Measurements from ENCODE around the gene LDHAL6A. TPM values are rescaled to one million over a fixed set of nuclear protein-coding genes. Genes with fewer than 3 reads are reported as not detected.
"Not testable (repeated sequence)": the region's sequence is repeated elsewhere in the genome, so short reads cannot be mapped to it uniquely, and the experiment has no call there.

The LDHAL6A gene
- 1 to 10 TPM in 2 of 3 donors, under 1 TPM in 1; 1.00 to 1.3 (median 1.0) TPM for polyA plus RNA-seq (ENCODE audit: insufficient read length in 3 of 3)
- long read RNA-seq, donor 1: 0 reads
- long read RNA-seq, donor 2: 0 reads
- long read RNA-seq, donor 3, partial matches to known transcripts: 112 of 211 reads
- long read RNA-seq, donor 3, other reads (novel, unspliced or antisense): 99 of 211 reads
- long read RNA-seq, donor 4, partial matches to known transcripts: 117 of 117 reads
- long read RNA-seq, donor 4, other reads (novel, unspliced or antisense): 0 of 117 reads
- long read RNA-seq, donor 5: 0 reads
- long read RNA-seq, donor 6: 0 reads
- long read RNA-seq, donor 7: 0 reads
- long read RNA-seq, donor 8, partial matches to known transcripts: 109 of 109 reads
- long read RNA-seq, donor 8, other reads (novel, unspliced or antisense): 0 of 109 reads
- long read RNA-seq, donor 9: 0 reads
- long read RNA-seq, donor 10: 0 reads
- long read RNA-seq, donor 11: 0 reads
- long read RNA-seq, donor 12, partial matches to known transcripts: 80 of 125 reads
- long read RNA-seq, donor 12, other reads (novel, unspliced or antisense): 45 of 125 reads
- long read RNA-seq, donor 13: 0 reads
- long read RNA-seq, donor 14: 0 reads
- long read RNA-seq, donor 15: 0 reads
- long read RNA-seq, donor 16: 0 reads

DNA sequence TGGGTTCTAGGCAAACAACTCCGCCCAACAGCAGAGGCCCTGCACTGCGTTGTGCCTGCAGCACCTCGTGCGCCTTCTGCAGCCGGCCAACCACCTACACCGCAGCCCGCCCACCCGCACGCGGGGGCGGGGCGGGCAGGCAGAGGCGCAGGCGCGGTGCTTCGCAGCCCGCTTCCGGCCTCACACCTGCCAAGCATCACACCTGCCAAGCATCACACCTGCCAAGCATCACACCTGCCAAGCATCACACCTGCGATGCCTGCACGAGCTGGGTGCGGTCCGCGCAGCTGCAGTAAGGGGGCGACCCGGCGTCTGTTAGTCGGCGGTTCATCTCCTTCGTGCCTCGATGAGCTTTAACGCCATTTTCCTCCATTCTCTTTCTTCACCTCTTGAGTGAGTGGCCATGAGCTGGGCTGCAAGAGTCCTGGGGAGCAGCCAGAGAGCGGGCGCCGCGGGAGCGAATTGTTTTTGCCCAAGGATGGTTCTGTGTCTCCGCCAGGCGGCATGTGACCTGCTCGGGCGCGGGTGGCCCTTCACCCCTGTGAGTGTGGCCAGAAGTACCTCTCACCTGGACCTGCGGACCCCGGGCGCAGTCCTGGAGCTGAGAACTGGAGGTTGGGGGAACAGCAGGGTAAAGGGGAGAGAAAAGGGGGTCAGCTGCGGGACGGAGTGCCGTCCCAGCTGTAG lies at the start of gene LDHAL6A:
TSS of gene LDHAL6A (plus strand) at position 171 of the 687 bp plus-strand sequence. CDS start 825 bp downstream, outside the sequence.
- peak in 1 of 11 donors; percentile 1 for DNase-seq (ENCODE audit: extremely low read depth in 1 of 11, low read depth in 9 of 11, low spot score in 4 of 11)

- not testable (repeated sequence) for DNase-seq (ENCODE audit: extremely low read depth in 1 of 11, low read depth in 9 of 11, low spot score in 4 of 11)
Measured at GRCh38 chr11:18407400-18407799, 48.3 kb upstream of the LDHAL6A start.

DNA sequence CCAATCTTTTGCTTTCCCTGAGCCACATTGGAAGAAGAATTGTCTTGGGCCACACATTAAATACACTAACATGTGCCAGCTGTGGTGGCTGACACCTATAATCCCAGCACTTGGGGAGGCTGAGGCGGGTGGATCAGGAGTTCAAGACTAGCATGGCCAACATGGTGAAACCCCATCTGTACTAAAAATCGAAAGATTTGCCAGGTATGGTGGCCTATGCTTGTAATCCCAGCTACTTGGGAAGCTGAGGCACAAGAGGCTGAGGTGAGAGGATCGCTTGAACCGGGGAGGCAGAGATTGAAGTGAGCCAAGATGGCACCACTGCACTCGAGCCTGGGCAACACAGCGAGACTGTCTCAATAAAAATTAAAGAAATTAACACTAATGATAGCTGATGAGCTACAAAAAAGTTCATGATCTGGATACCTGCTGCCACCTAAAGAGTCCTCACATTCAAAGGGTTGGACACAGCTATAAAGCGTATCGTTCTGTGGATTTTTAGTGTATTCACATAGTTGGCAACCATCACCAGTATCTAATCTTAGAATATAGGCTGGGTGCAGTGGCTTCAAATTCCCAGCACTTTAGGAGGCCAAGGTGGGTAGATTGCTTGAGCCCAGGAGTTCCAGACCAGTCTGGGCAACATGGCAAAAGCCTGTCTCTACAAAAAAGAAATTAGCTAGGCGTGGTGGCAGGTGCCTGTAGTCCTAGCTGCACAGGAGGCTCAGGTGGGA lies 46.9 kb upstream of the LDHAL6A start:
- no peak for DNase-seq (ENCODE audit: extremely low read depth in 1 of 11, low read depth in 9 of 11, low spot score in 4 of 11)

DNA sequence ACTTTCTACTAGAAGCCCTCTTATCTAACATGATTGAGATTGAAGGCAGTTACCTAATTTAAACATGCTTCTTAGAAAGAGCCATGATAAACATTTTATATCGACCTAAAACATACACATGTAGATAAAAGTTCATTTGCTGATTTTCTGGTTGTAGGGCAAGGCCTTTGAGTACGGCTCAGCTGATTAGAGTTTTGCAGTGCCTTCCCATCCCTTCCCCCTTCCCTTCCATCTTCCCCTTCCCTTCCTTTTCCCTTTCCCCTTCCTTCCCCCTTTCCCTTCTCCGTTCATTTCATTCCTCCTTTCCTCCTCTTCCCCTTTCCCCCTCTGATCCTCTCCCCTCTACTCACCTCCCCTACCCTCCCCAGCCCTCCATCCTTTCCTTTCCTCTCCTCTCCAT lies 39.2 kb upstream of the LDHAL6A start:
- no peak for DNase-seq (ENCODE audit: extremely low read depth in 1 of 11, low read depth in 9 of 11, low spot score in 4 of 11)

- no peak for DNase-seq (ENCODE audit: extremely low read depth in 1 of 11, low read depth in 9 of 11, low spot score in 4 of 11)
Measured at GRCh38 chr11:18419040-18419439, 36.6 kb upstream of the LDHAL6A start.

DNA sequence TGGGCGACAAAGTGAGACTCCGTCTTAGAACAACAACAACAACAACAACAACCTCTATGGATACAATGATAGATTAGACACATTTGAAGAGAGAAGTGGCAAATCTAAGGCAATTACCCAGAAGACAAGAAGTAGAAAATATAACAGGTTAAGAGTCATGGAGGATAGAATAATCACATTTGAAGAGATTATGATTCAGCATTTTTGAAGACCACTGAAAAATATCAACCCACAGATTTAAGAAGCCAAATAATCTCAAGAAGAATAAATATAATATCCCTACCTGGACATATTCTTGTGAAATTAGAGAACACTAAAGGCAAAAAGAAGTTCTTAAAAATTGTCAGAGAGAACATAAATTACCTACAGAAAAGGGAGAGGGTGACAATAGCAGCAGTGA lies 35.6 kb upstream of the LDHAL6A start:
- DNase-seq (ENCODE audit: extremely low read depth in 1 of 11, low read depth in 9 of 11, low spot score in 4 of 11): no peak

- no peak for DNase-seq (ENCODE audit: extremely low read depth in 1 of 11, low read depth in 9 of 11, low spot score in 4 of 11)
Measured at GRCh38 chr11:18427240-18427639, 28.4 kb upstream of the LDHAL6A start.

- DNase-seq (ENCODE audit: extremely low read depth in 1 of 11, low read depth in 9 of 11, low spot score in 4 of 11): no peak
Measured at GRCh38 chr11:18429332-18429731, 26.3 kb upstream of the LDHAL6A start.

GRCh38 chr11:18438691-18439090 lies 17.0 kb upstream of the LDHAL6A start:
- DNase-seq (ENCODE audit: extremely low read depth in 1 of 11, low read depth in 9 of 11, low spot score in 4 of 11): no peak

DNA sequence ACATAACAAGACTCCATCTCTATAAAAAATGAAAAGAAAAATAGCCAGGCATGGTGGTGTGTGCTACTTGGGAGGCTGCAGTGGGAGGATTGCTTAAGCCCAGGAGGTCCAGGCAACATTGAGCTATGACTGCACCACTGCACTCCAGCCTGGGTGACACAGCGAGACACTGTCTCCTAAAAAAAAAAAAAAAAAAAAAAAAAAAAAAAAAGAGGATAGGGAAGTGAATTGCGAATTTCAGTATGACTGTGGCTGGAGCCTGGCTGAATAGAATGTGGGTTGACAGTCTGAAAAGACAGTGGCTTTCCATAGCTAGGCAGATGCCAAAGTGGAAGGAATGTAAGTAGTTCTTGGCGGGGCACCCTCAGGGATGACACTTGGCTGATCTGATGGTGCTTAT lies 6.4 kb upstream of the LDHAL6A start:
- DNase-seq (ENCODE audit: extremely low read depth in 1 of 11, low read depth in 9 of 11, low spot score in 4 of 11): no peak

GRCh38 chr11:18452927-18453326 lies 2.7 kb upstream of the LDHAL6A start:
- no peak for DNase-seq (ENCODE audit: extremely low read depth in 1 of 11, low read depth in 9 of 11, low spot score in 4 of 11)

GRCh38 chr11:18457450-18457849 lies 1.8 kb downstream of the LDHAL6A start:
- no peak for DNase-seq (ENCODE audit: extremely low read depth in 1 of 11, low read depth in 9 of 11, low spot score in 4 of 11)

- no peak for DNase-seq (ENCODE audit: extremely low read depth in 1 of 11, low read depth in 9 of 11, low spot score in 4 of 11)
Measured at GRCh38 chr11:18459634-18460033, 4.0 kb downstream of the LDHAL6A start.

GRCh38 chr11:18461909-18462308 lies 6.3 kb downstream of the LDHAL6A start:
- DNase-seq (ENCODE audit: extremely low read depth in 1 of 11, low read depth in 9 of 11, low spot score in 4 of 11): no peak

GRCh38 chr11:18463439-18463838 lies 7.8 kb downstream of the LDHAL6A start:
- DNase-seq (ENCODE audit: extremely low read depth in 1 of 11, low read depth in 9 of 11, low spot score in 4 of 11): no peak

DNA sequence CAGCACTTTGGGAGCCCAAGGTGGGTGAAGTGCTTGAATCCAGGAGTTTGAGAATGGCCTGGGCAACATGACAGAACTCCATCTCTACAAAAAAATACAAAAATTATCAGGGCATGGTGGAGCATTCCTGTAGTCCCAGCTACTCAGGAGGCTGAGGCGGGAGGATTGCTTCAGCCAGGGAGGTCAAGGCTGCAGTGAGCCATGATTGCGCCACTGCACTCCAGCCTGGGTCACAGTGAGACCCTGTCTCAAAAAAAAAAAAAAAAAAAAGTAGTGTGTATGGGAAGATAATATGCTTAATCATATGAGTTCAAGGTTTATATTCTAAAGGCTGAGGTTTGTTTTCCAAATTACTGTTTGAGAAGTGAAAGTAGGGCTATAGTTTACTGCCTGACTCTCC lies 10.7 kb downstream of the LDHAL6A start:
- DNase-seq (ENCODE audit: extremely low read depth in 1 of 11, low read depth in 9 of 11, low spot score in 4 of 11): no peak

- no peak for DNase-seq (ENCODE audit: extremely low read depth in 1 of 11, low read depth in 9 of 11, low spot score in 4 of 11)
Measured at GRCh38 chr11:18468059-18468458, 12.4 kb downstream of the LDHAL6A start.

DNA sequence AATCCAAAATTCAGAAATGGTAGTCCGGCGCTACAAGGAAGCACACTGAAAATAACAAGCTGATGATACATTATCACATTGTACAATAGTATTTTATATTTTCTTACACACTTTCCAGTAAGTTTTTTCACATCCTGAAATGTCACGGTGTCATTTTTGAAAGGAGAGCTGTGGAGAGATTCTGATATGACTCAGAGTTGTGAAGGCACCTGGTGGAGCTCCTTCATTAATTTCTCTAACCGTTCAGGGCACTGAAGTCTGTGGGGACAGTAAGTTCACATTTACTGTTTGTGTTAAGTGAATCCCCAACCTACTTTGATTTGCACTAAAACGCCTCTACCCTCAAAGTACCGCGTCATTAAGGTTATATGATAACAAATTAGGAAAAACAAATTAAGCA lies 13.3 kb downstream of the LDHAL6A start:
- DNase-seq (ENCODE audit: extremely low read depth in 1 of 11, low read depth in 9 of 11, low spot score in 4 of 11): no peak

DNA sequence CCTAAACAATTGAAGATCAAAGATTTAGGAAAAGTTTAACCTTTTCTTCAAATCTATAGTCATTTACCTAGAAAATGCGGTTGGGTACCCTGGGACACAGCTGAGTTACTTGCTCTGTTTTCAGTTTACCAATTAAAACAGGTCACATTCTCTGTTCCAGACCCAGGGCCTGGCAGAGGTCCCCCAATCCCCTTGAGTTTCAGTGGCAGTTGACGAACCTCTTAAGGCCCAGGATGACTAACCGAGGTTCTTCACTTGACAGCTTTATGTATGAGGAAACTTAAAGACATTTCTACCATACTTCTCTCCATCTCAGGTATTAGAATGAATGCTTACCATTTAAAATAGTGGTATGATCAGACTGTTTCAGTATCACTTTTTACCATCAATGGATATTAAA lies 16.3 kb downstream of the LDHAL6A start:
- DNase-seq (ENCODE audit: extremely low read depth in 1 of 11, low read depth in 9 of 11, low spot score in 4 of 11): no peak
